HEK293T (cell line): ENCODE results near the gene HTR3A.

Experiments
- CTCF ChIA-PET: fragments of 350-600 bp; formaldehyde crosslinking; extraction: SDS; loops from one replicate; lab custom pipeline; 2021; ENCODE audit warnings: antibody characterized with exemption, inconsistent platforms; lab: Yijun Ruan, JAX
- POLR2A ChIA-PET: fragments of 350-600 bp; formaldehyde crosslinking; extraction: SDS; loops from one replicate; lab custom pipeline; 2020; ENCODE audit warnings: antibody characterized with exemption, inconsistent platforms; lab: Yijun Ruan, JAX
- DNase-seq: peaks from one replicate; pipeline ENCODE4 v3.0.0; 2012; ENCODE audit warnings: mixed read lengths; ENCODE audit errors: extremely low spot score
- ARNT ChIP-seq: fragments of 450-650 bp; IDR thresholded peaks from 2 replicates; pipeline ENCODE4 v1.6.1; 2017; ENCODE audit warnings: mild to moderate bottlenecking
- BHLHE40 ChIP-seq: fragments of 450-650 bp; IDR thresholded peaks from 2 replicates; pipeline ENCODE4 v1.6.1; 2016; ENCODE audit warnings: mild to moderate bottlenecking, moderate library complexity, borderline replicate concordance
- CTBP1 ChIP-seq: fragments of 450-650 bp; IDR thresholded peaks from 2 replicates; pipeline ENCODE4 v1.6.1; 2016; ENCODE audit warnings: borderline replicate concordance
- ELF4 ChIP-seq: fragments of 450-650 bp; IDR thresholded peaks from 2 replicates; pipeline ENCODE4 v1.6.1; 2017; ENCODE audit warnings: antibody characterized with exemption
- FOXA1 ChIP-seq: fragments of 450-650 bp; IDR thresholded peaks from 2 replicates; pipeline ENCODE4 v1.6.1; 2016; ENCODE audit warnings: mild to moderate bottlenecking
- FOXK2 ChIP-seq: fragments of 450-650 bp; IDR thresholded peaks from 2 replicates; pipeline ENCODE4 v1.6.1; 2016; ENCODE audit warnings: mild to moderate bottlenecking
- FOXM1 ChIP-seq: fragments of 450-650 bp; IDR thresholded peaks from 2 replicates; pipeline ENCODE4 v1.6.1; 2017; ENCODE audit warnings: mild to moderate bottlenecking, borderline replicate concordance
- HDGF ChIP-seq: fragments of 450-650 bp; IDR thresholded peaks from 2 replicates; pipeline ENCODE4 v1.6.1; 2017; ENCODE audit warnings: antibody characterized with exemption, borderline replicate concordance
- L3MBTL2 ChIP-seq: fragments of 450-650 bp; conservative IDR thresholded peaks from 2 replicates; pipeline ENCODE4 v1.6.1; 2016; ENCODE audit warnings: mild to moderate bottlenecking
- LEF1 ChIP-seq: fragments of 450-650 bp; IDR thresholded peaks from 2 replicates; pipeline ENCODE4 v1.6.1; 2017; ENCODE audit warnings: mild to moderate bottlenecking, borderline replicate concordance
- NFRKB ChIP-seq: fragments of 450-650 bp; IDR thresholded peaks from 2 replicates; pipeline ENCODE4 v1.6.1; 2016; ENCODE audit warnings: mild to moderate bottlenecking, moderate library complexity
- PKNOX1 ChIP-seq: fragments of 450-650 bp; IDR thresholded peaks from 2 replicates; pipeline ENCODE4 v1.6.1; 2016
- SP1 ChIP-seq: fragments of 450-650 bp; IDR thresholded peaks from 2 replicates; pipeline ENCODE4 v1.6.1; 2017
- SUZ12 ChIP-seq: fragments of 450-650 bp; IDR thresholded peaks from 2 replicates; pipeline ENCODE4 v1.6.1; 2016; ENCODE audit warnings: mild to moderate bottlenecking
- TARDBP ChIP-seq: fragments of 450-650 bp; IDR thresholded peaks from 2 replicates; pipeline ENCODE4 v1.6.1; 2016
- ZNF384 ChIP-seq: fragments of 450-650 bp; IDR thresholded peaks from 2 replicates; pipeline ENCODE4 v1.6.1; 2016

Gene HTR3A

GRCh38 chr11:113998574-113998973 is 23.7 kb downstream of the HTR3A start:
- POLR2A ChIA-PET = no interaction called here
- CTCF ChIA-PET = interaction anchor here (0.7 to 1.7 kb wide), 2 partner anchors 262 to 263 kb away, joined by 3 to 5 read pairs; no protein-coding TSS in a partner anchor
- no peak for DNase-seq
- TF ChIP-seq FOXM1 (no peak), PKNOX1 (no peak), L3MBTL2 (no peak), ELF4 (no peak), CTBP1 (no peak), TARDBP (no peak), ARNT (no peak), FOXK2 (no peak), NFRKB (no peak), BHLHE40 (no peak)

- ChIA-PET CTCF (interaction anchor here (0.6 kb wide), 1 partner anchor 257 kb away, joined by 3 read pairs; no protein-coding TSS in a partner anchor), POLR2A (no interaction called here)
- DNase-seq = no peak
- TF ChIP-seq L3MBTL2 = no peak
- TF ChIP-seq FOXM1 = no peak
- no peak for TF ChIP-seq SP1
- TF ChIP-seq LEF1 = no peak
- no peak for TF ChIP-seq FOXA1
- TF ChIP-seq BHLHE40 = no peak
- TF ChIP-seq ELF4 = no peak
- no peak for TF ChIP-seq HDGF
- TF ChIP-seq TARDBP = no peak
- no peak for TF ChIP-seq SUZ12
- no peak for TF ChIP-seq ARNT
- no peak for TF ChIP-seq PKNOX1
- TF ChIP-seq NFRKB = no peak
- no peak for TF ChIP-seq FOXK2
- no peak for TF ChIP-seq CTBP1
Measured at GRCh38 chr11:114000526-114000925, 25.6 kb downstream of the HTR3A start.

GRCh38 chr11:114001416-114001815 is 26.5 kb downstream of the HTR3A start:
- no peak for DNase-seq
- TF ChIP-seq SUZ12 (no peak), L3MBTL2 (no peak), HDGF (no peak), FOXK2 (no peak), CTBP1 (no peak), LEF1 (no peak), SP1 (no peak), ARNT (no peak), ELF4 (no peak), ZNF384 (no peak), FOXM1 (no peak), TARDBP (no peak), PKNOX1 (no peak), FOXA1 (no peak), BHLHE40 (no peak), NFRKB (no peak)
- ChIA-PET POLR2A (no interaction called here), CTCF (interaction anchor here (1.2 kb wide), 1 partner anchor 17 kb away, joined by 3 read pairs; no protein-coding TSS in a partner anchor)

- ChIA-PET POLR2A (no interaction called here), CTCF (no interaction called here)
- TF ChIP-seq ELF4 = no peak
- no peak for TF ChIP-seq CTBP1
- no peak for TF ChIP-seq SP1
- no peak for TF ChIP-seq FOXM1
- no peak for TF ChIP-seq LEF1
- TF ChIP-seq PKNOX1 = no peak
- DNase-seq = no peak
Measured at GRCh38 chr11:114008331-114008730, 33.4 kb downstream of the HTR3A start.

GRCh38 chr11:114010931-114011330 is 36.0 kb downstream of the HTR3A start:
- POLR2A ChIA-PET = no interaction called here
- CTCF ChIA-PET = interaction anchor here (1.5 kb wide), 1 partner anchor 15 kb away, joined by 4 read pairs; no protein-coding TSS in a partner anchor
- DNase-seq = no peak

GRCh38 chr11:114011443-114011842 is 36.5 kb downstream of the HTR3A start:
- no peak for TF ChIP-seq NFRKB
- TF ChIP-seq ELF4 = no peak
- TF ChIP-seq SUZ12 = no peak
- TF ChIP-seq SP1 = no peak
- TF ChIP-seq FOXM1 = no peak
- no peak for TF ChIP-seq BHLHE40
- ChIA-PET POLR2A (no interaction called here), CTCF (interaction anchor here (1.5 kb wide), 1 partner anchor 15 kb away, joined by 4 read pairs; no protein-coding TSS in a partner anchor)
- no peak for DNase-seq

More at GRCh38 chr11:114010931-114011330, 36.0 kb downstream of the HTR3A start:
- TF ChIP-seq L3MBTL2 (no peak), CTBP1 (no peak), ELF4 (no peak), BHLHE40 (no peak)
